Osteocyte (in vitro differentiated cells): ENCODE measurements around the gene NEK7. TPM values are rescaled to one million over a fixed set of nuclear protein-coding genes. Genes with fewer than 3 reads are reported as not detected.

Source experiments
- DNase-seq: peaks from one replicate; pipeline ENCODE4 v3.0.0; 2021; ENCODE audit warnings: mixed read lengths; ENCODE audit not compliant: unreplicated experiment; ENCODE audit errors: extremely low spot score
- H3K27ac Mint-ChIP-seq: one replicate; pipeline ENCODE4 v1.8.0; 2021; ENCODE audit warnings: mild to moderate bottlenecking, mixed read lengths; ENCODE audit not compliant: unreplicated experiment
- H3K27me3 Mint-ChIP-seq: one replicate; pipeline ENCODE4 v1.8.0; 2021; ENCODE audit warnings: mixed read lengths; ENCODE audit not compliant: unreplicated experiment
- H3K36me3 Mint-ChIP-seq: one replicate; pipeline ENCODE4 v1.8.0; 2021; ENCODE audit warnings: mixed read lengths; ENCODE audit not compliant: unreplicated experiment
- H3K4me1 Mint-ChIP-seq: one replicate; pipeline ENCODE4 v1.8.0; 2021; ENCODE audit warnings: mixed read lengths; ENCODE audit not compliant: unreplicated experiment
- H3K4me3 Mint-ChIP-seq: one replicate; pipeline ENCODE4 v1.8.0; 2021; ENCODE audit warnings: mild to moderate bottlenecking, moderate library complexity, mixed read lengths; ENCODE audit not compliant: unreplicated experiment
- H3K9me3 Mint-ChIP-seq: one replicate; pipeline ENCODE4 v1.8.0; 2021; ENCODE audit warnings: mixed read lengths; ENCODE audit not compliant: unreplicated experiment
- total RNA-seq: library from RNA; stranded (reverse); gene quantifications from 2 replicates; pipeline ENCODE4 v1.2.1, GENCODE V29; 2021
- TF ChIP-seq, protein P1 (sequence below): fragments of 200-600 bp; sonication (generic); IDR thresholded peaks from 2 replicates; pipeline ENCODE4 v1.5.0; 2021; ENCODE audit warnings: antibody characterized with exemption, mild to moderate bottlenecking, moderate library complexity

Gene NEK7
- total RNA-seq, 1 donor from 2014 or later: 61.6 TPM

DNA sequence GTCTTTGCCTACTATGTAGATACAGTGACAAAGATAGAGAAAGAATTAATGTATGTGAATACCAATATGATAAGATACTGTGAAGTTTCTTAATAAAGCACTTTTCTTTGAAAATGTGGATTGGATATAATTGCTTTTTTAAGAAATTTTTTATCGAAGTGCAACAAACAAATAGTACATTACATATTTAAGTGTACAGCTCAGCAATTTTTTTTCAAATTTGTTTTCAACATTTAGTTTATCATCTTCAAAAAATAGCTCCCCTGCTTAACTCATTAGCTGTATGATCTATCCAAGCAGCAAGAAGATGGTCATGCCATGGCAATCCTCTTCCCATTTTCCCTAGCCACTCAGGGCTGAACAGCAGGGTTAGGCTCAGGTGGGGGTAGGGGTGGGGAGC lies 40.5 kb downstream of the NEK7 start:
- DNase-seq: no peak
- TF ChIP-seq, protein P1, sequence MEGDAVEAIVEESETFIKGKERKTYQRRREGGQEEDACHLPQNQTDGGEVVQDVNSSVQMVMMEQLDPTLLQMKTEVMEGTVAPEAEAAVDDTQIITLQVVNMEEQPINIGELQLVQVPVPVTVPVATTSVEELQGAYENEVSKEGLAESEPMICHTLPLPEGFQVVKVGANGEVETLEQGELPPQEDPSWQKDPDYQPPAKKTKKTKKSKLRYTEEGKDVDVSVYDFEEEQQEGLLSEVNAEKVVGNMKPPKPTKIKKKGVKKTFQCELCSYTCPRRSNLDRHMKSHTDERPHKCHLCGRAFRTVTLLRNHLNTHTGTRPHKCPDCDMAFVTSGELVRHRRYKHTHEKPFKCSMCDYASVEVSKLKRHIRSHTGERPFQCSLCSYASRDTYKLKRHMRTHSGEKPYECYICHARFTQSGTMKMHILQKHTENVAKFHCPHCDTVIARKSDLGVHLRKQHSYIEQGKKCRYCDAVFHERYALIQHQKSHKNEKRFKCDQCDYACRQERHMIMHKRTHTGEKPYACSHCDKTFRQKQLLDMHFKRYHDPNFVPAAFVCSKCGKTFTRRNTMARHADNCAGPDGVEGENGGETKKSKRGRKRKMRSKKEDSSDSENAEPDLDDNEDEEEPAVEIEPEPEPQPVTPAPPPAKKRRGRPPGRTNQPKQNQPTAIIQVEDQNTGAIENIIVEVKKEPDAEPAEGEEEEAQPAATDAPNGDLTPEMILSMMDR: no peak
- no peaks in the 10 kb centered on the region for H3K27me3 Mint-ChIP-seq
- H3K4me1 Mint-ChIP-seq: peaks cover 32% of the 10 kb centered on the region
- H3K27ac Mint-ChIP-seq: no peak overlapping the region
- H3K4me3 Mint-ChIP-seq: no peak overlapping the region
- no peaks in the 10 kb centered on the region for H3K36me3 Mint-ChIP-seq
- no peaks in the 10 kb centered on the region for H3K9me3 Mint-ChIP-seq

DNA sequence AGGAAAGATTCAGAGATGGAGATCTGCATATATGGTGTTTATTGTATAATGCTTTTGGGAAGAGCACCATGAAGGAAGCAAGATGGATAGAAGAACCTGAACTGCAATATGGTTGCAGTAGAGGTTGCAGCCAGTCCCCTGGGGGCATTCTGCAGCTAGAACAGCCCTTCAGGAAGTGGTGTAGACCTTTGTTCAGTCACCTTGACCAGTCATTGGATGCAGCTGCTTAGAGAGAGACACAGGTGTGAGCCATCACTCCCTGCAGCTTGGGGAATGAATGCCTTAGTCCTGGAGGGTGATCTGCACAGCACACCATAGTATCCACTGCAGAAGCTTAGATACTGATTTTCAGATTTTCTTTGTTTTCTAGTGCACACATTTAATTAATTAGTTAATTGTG lies 42.3 kb downstream of the NEK7 start:
- Mint-ChIP-seq H3K4me1 (peaks cover 48% of the 10 kb centered on the region), H3K9me3 (no peaks in the 10 kb centered on the region), H3K36me3 (no peaks in the 10 kb centered on the region), H3K27me3 (no peaks in the 10 kb centered on the region), H3K4me3 (no peak overlapping the region), H3K27ac (no peak overlapping the region)
- TF ChIP-seq, protein P1: no peak
- no peak for DNase-seq

DNA sequence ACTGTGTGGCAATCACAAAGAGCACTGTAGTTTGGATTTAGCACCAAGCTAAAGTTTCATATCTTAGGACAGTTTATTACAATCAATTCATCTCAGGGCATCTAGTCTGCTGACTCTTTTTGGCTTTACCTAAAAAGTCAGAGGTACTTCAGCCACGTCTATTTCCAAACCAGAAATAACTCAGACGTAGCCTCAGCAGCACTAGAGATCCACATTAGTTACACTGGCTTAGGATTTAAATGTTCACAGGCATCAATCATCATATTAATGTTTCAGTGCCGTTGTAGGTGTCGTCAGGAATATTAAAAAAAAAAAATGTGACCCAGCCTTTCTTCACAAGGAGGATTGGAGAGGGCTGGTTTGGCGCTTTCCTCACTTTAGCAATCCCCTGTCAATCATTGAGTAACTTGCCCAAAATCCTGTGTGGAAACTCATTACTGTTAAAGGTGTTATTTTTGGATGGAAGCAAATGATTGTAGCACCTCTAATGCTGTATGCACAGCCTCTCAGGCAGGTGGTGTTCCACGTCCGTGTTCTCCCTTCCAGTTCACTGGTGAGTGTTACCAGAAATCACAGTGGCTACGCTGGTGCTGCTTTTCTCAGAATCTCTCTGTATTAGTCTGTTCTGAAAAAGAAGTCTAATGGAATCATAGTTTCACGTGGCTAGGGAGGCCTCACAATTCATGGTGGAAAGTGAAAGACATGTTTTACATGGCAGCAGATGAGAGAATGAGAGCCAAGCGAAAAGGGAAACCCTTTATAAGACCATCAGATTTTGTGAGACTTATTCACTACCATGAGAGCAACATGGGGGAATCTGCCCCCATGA lies 45.4 kb downstream of the NEK7 start:
- Mint-ChIP-seq H3K27ac (peak overlapping the region; percentile 3), H3K36me3 (no peaks in the 10 kb centered on the region), H3K4me3 (no peak overlapping the region), H3K4me1 (peaks cover 61% of the 10 kb centered on the region), H3K9me3 (no peaks in the 10 kb centered on the region), H3K27me3 (no peaks in the 10 kb centered on the region)
- DNase-seq: no peak
- TF ChIP-seq, protein P1: no peak

DNA sequence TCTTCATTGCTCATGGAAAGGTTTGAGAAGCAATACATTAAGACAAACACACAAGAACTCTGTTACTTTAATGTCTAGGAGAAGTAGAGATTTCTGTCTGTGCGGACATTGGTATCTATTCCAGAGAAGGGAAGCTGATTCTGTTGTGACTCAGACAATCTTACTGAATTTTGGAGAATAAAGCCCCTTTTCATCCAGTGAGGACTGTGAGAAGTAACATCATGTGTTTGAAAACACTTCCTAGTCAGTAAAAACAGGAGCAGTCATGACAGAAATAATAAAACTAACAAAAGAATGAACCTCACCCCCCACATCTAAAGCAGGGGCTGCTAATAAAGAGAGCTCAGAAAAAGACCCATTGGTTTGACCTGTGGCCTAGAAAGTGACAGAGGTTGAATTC lies 46.6 kb downstream of the NEK7 start:
- TF ChIP-seq, protein P1: no peak
- Mint-ChIP-seq H3K4me1 (peaks cover 56% of the 10 kb centered on the region), H3K4me3 (no peak overlapping the region), H3K36me3 (no peaks in the 10 kb centered on the region), H3K27ac (peak overlapping the region; percentile 35), H3K9me3 (no peaks in the 10 kb centered on the region), H3K27me3 (no peaks in the 10 kb centered on the region)
- DNase-seq: no peak

DNA sequence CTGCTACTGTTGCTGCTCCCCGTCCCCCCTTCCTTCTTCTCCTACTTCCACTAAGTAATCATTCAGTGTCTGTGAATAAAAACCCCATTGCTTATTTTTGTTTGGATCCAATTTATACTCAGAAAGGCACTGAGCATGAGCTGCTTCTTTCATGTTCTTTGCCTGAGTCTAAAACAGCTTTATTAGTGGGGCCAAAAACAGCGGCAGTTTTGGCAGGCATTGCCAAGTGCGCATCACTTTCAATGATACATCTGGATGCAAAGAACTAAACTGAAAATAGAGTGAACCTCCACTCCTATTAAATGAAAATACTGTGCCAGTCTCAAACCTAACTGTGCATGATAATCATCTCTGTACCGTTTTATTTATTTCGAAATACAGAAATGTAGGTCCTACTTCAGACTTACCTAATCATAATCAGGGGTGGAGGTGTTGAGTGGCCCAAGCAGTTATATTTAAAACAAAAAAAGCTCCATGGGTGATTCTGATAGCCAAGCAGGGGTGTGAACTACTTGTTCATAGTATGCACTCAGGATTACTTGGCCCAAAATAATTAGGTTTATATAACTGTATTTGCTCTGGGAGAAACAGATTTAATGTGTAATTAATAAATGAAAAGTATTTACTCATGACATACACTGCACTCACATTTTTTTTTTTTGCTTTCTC lies 48.4 kb downstream of the NEK7 start:
- Mint-ChIP-seq H3K9me3 (no peaks in the 10 kb centered on the region), H3K27ac (peak overlapping the region; percentile 19), H3K27me3 (no peaks in the 10 kb centered on the region), H3K4me3 (no peak overlapping the region), H3K4me1 (peaks cover 40% of the 10 kb centered on the region), H3K36me3 (no peaks in the 10 kb centered on the region)
- no peak for DNase-seq
- TF ChIP-seq, protein P1: no peak
